Sigmoid colon (tissue), 7 donors: ENCODE measurements around the gene STK32B. TPM values are rescaled to one million over a fixed set of nuclear protein-coding genes. Genes with fewer than 3 reads are reported as not detected.

Experiments
- DNase-seq: peaks from one replicate; pipeline ENCODE4 v3.0.0-alpha.2; 2019
- H3K27ac ChIP-seq, 4 donors: fragments of 200-600 bp; sonication (generic); one replicate each; pipeline ENCODE4 v1.5.1; 2016 to 2019; ENCODE audit warnings: mild to moderate bottlenecking in 1 of 4
- H3K27me3 ChIP-seq, 3 donors: fragments of 200-600 bp; sonication (generic); one replicate each; pipeline ENCODE4 v1.5.1; 2019; ENCODE audit warnings: mild to moderate bottlenecking in 1 of 3
- H3K36me3 ChIP-seq, 4 donors: fragments of 200-600 bp; sonication (generic); one replicate each; pipeline ENCODE4 v1.5.1; 2016 to 2019
- H3K4me1 ChIP-seq, 4 donors: fragments of 200-600 bp; sonication (generic); one replicate each; pipeline ENCODE4 v1.5.1; 2017 to 2019
- H3K4me3 ChIP-seq, 4 donors: fragments of 200-600 bp; sonication (generic); one replicate each; pipeline ENCODE4 v1.5.1; 2017 to 2019; ENCODE audit warnings: mild to moderate bottlenecking in 2 of 4, moderate library complexity in 1 of 4
- H3K9me3 ChIP-seq, 4 donors: fragments of 200-600 bp in 3 of 4; sonication (generic) in 3 of 4; one replicate each; pipeline versions ENCODE4 v1.5.1 to v1.6.1; 2013 to 2019
- CTCF ChIP-seq, 4 experiments: fragments of 450-650 bp in 3 of 4; fragments of 200-600 bp in 1 of 4; IDR thresholded peaks; one replicate each; pipeline ENCODE4 v1.5.1; 2016 to 2019; ENCODE audit warnings: antibody characterized with exemption in 4 of 4, mild to moderate bottlenecking in 3 of 4, moderate library complexity in 2 of 4
- EP300 ChIP-seq, 4 donors: sonication (generic); formaldehyde crosslinking; IDR thresholded peaks; one replicate each; pipeline ENCODE4 v1.6.1; 2017; ENCODE audit warnings: antibody characterized with exemption in 4 of 4
- POLR2A ChIP-seq, 2 donors: fragments of 450-650 bp; IDR thresholded peaks; one replicate each; pipeline ENCODE4 v1.6.1; 2016; ENCODE audit warnings: antibody characterized with exemption in 2 of 2, mild to moderate bottlenecking in 2 of 2, moderate library complexity in 2 of 2
- POLR2AphosphoS5 ChIP-seq, 4 donors: sonication (generic); formaldehyde crosslinking; IDR thresholded peaks; one replicate each; pipeline ENCODE4 v1.6.1; 2017; ENCODE audit warnings: antibody characterized with exemption in 4 of 4
- WGBS, 2 donors: extraction: QIAGEN DNeasy Blood & Tissue Kit; methylation state at CpG; one replicate each; pipeline ENCODE4 v1.1.7; 2013; 5-methylcytosine and 5-hydroxymethylcytosine counted together
- intact Hi-C: fragments of 100-400 bp; cut with DNase I; formaldehyde crosslinking; loops from one replicate; pipeline ENCODE4 v1.15.1; 2023
- polyA plus RNA-seq, 3 donors: library from polyadenylated mRNA; stranded (reverse); fragments of 200-250 nt; gene quantifications; one replicate each; pipeline ENCODE4 v1.2.3, GENCODE V29; 2013
- total RNA-seq, 4 donors: library from RNA; depleted of rRNA; stranded (reverse); fragments of >200 nt; gene quantifications; one replicate each; pipeline ENCODE4 v1.1.0, GENCODE V29; 2016
- donor health status: healthy with polysubstance abuse.
- donor health status: Bipolar disorder and iron deficiency.
- donor health status: healthy.

Gene STK32B
- total and polyA plus RNA-seq, 7 donors, result 0.23 to 3.9 (median 1.8) TPM

GRCh38 chr4:5368426-5368825 is 317.1 kb downstream of the STK32B start:
- Histone ChIP-seq H3K4me3 (no peak overlapping the region), H3K4me1 (no peaks in the 10 kb centered on the region), H3K36me3 (no peaks in the 10 kb centered on the region), H3K9me3 (no peaks in the 10 kb centered on the region), H3K27me3 (no peaks in the 10 kb centered on the region), H3K27ac (no peak overlapping the region)
- TF ChIP-seq POLR2A (IDR thresholded peaks at IDR 0.05), result no peak
- TF ChIP-seq CTCF (IDR thresholded peaks at IDR 0.05), result no peak
- TF ChIP-seq POLR2AphosphoS5 (IDR thresholded peaks at IDR 0.05), result no peak
- no peak for TF ChIP-seq EP300 (IDR thresholded peaks at IDR 0.05)
- 74 to 81% methylated on average over 3 of the region's 3 CpGs for WGBS, 2 donors
- intact Hi-C loops, result no loop called here
- no peak for DNase-seq

- Histone ChIP-seq H3K9me3 (no peaks in the 10 kb centered on the region), H3K27ac (no peak overlapping the region), H3K4me1 (no peaks in the 10 kb centered on the region), H3K27me3 (no peaks in the 10 kb centered on the region), H3K4me3 (no peak overlapping the region), H3K36me3 (no peaks in the 10 kb centered on the region)
- intact Hi-C loops, result no loop called here
- WGBS, 2 donors, result 35 to 64% methylated on average over 2 of the region's 2 CpGs
- no peak for TF ChIP-seq POLR2AphosphoS5 (IDR thresholded peaks at IDR 0.05)
- DNase-seq, result no peak
Measured at GRCh38 chr4:5370286-5370685, 319.0 kb downstream of the STK32B start.

- intact Hi-C loops, result no loop called here
- Histone ChIP-seq H3K9me3 (no peaks in the 10 kb centered on the region), H3K4me3 (no peak overlapping the region), H3K27me3 (no peaks in the 10 kb centered on the region), H3K4me1 (no peaks in the 10 kb centered on the region), H3K27ac (no peak overlapping the region), H3K36me3 (no peaks in the 10 kb centered on the region)
- DNase-seq, result no peak
- WGBS, 2 donors, result 70 to 82% methylated on average over 8 of the region's 8 CpGs
- no peak for TF ChIP-seq POLR2AphosphoS5 (IDR thresholded peaks at IDR 0.05)
- no peak for TF ChIP-seq EP300 (IDR thresholded peaks at IDR 0.05)
- no peak for TF ChIP-seq CTCF (IDR thresholded peaks at IDR 0.05)
- no peak for TF ChIP-seq POLR2A (IDR thresholded peaks at IDR 0.05)
Measured at GRCh38 chr4:5371415-5372190, 320.3 kb downstream of the STK32B start.

GRCh38 chr4:5372198-5372597 is 320.9 kb downstream of the STK32B start:
- H3K4me1 ChIP-seq, result no peaks in the 10 kb centered on the region
- no peaks in the 10 kb centered on the region for H3K27me3 ChIP-seq
- WGBS, 2 donors, result 80 to 81% methylated on average over 6 of the region's 6 CpGs
- intact Hi-C loops, result no loop called here
- DNase-seq, result no peak
- H3K27ac ChIP-seq, result no peak overlapping the region
- no peak overlapping the region for H3K4me3 ChIP-seq
- no peak for TF ChIP-seq EP300 (IDR thresholded peaks at IDR 0.05)
- TF ChIP-seq POLR2A (IDR thresholded peaks at IDR 0.05), result no peak
- TF ChIP-seq POLR2AphosphoS5 (IDR thresholded peaks at IDR 0.05), result no peak
- TF ChIP-seq CTCF (IDR thresholded peaks at IDR 0.05), result no peak
- H3K36me3 ChIP-seq, result no peaks in the 10 kb centered on the region
- H3K9me3 ChIP-seq, result no peaks in the 10 kb centered on the region

- WGBS, 2 donors, result 91 to 95% methylated on average over 4 of the region's 4 CpGs
- intact Hi-C loops, result no loop called here
- no peak for TF ChIP-seq POLR2AphosphoS5 (IDR thresholded peaks at IDR 0.05)
- TF ChIP-seq CTCF (IDR thresholded peaks at IDR 0.05), result no peak
- TF ChIP-seq EP300 (IDR thresholded peaks at IDR 0.05), result no peak
- no peak for TF ChIP-seq POLR2A (IDR thresholded peaks at IDR 0.05)
Measured at GRCh38 chr4:5373327-5373726, 322.0 kb downstream of the STK32B start.

More at GRCh38 chr4:5373327-5373726, 322.0 kb downstream of the STK32B start:
- Histone ChIP-seq H3K9me3 (no peaks in the 10 kb centered on the region), H3K36me3 (no peaks in the 10 kb centered on the region), H3K4me3 (no peak overlapping the region), H3K27ac (no peak overlapping the region), H3K4me1 (no peaks in the 10 kb centered on the region), H3K27me3 (no peaks in the 10 kb centered on the region)
- DNase-seq, result no peak
